BJ (cell line): Measurements from ENCODE around the gene AGBL4. TPM values are rescaled to one million over a fixed set of nuclear protein-coding genes. Genes with fewer than 3 reads are reported as not detected.

Experiments used
- CTCF ChIA-PET: fragments of 350-600 bp; formaldehyde crosslinking; extraction: SDS; loops from one replicate; lab custom pipeline; 2021; ENCODE audit warnings: antibody characterized with exemption, inconsistent platforms; lab: Yijun Ruan, JAX
- POLR2A ChIA-PET: fragments of 300-600 bp; sonication (Branson Sonifier 250); formaldehyde crosslinking; extraction: SDS; loops from one replicate; lab custom pipeline; 2021; ENCODE audit warnings: antibody characterized with exemption; lab: Charles Lee
- DNase-seq: peaks from one replicate; pipeline ENCODE4 v3.0.0-alpha.2; 2011; ENCODE audit warnings: low read depth
- H3K27me3 ChIP-seq: 2 replicates; pipeline ENCODE4 v1.6.0; 2011; ENCODE audit warnings: low read length; ENCODE audit not compliant: control insufficient read depth, insufficient read depth
- H3K36me3 ChIP-seq: 2 replicates; pipeline ENCODE4 v1.5.1; 2011; ENCODE audit warnings: low read length; ENCODE audit not compliant: control insufficient read depth, insufficient read depth
- H3K4me3 ChIP-seq: 2 replicates; pipeline ENCODE4 v1.5.1; 2011; ENCODE audit warnings: low read depth, mild to moderate bottlenecking, control low read depth, low read length
- CTCF ChIP-seq: IDR thresholded peaks from 2 replicates; pipeline ENCODE4 v1.5.1; 2011; ENCODE audit warnings: low read depth, mild to moderate bottlenecking, control low read depth, inconsistent platforms, low read length, moderate library complexity; ENCODE audit not compliant: insufficient read depth
- polyA plus RNA-seq: library from polyadenylated mRNA; depleted of rRNA; stranded (reverse); fragments of >200 nt; gene quantifications from 2 replicates; pipeline ENCODE4 v1.2.3, GENCODE V29; 2011

Gene AGBL4
- polyA plus RNA-seq, 1 experiment: not detected

DNA sequence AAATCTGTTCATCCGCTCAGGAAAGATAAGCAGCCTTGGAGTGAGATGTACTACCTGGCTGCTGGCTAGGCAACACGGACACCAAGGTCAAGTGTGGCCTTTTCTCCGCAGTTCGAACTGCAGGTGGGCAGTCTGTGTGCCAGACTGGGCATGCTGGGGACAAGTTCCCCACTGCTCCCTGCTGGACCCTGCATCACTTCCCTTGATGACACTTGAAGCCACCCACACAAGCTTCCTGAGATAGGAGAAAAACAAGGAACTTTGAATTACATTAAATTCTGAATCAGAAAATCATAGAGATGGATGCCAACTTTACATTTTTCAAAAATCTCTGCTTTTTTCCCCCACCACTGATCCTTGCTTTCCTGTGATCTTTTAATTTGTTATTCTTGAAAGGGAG lies 1285.4 kb downstream of the AGBL4 start:
- H3K4me3 ChIP-seq: no peak overlapping the region
- no peaks in the 10 kb centered on the region for H3K36me3 ChIP-seq
- ChIA-PET POLR2A (no interaction called here), CTCF (no interaction called here)
- no peaks in the 10 kb centered on the region for H3K27me3 ChIP-seq
- no peak for DNase-seq
- TF ChIP-seq CTCF: no peak

- Histone ChIP-seq H3K4me3 (no peak overlapping the region), H3K27me3 (no peaks in the 10 kb centered on the region), H3K36me3 (no peaks in the 10 kb centered on the region)
- no peak for DNase-seq
- no peak for TF ChIP-seq CTCF
- ChIA-PET CTCF (interaction anchor here (0.6 kb wide), 1 partner anchor 127 kb away, joined by 4 read pairs; no protein-coding TSS in a partner anchor), POLR2A (no interaction called here)
Observed at GRCh38 chr1:48735796-48736195, 1288.0 kb downstream of the AGBL4 start.

DNA sequence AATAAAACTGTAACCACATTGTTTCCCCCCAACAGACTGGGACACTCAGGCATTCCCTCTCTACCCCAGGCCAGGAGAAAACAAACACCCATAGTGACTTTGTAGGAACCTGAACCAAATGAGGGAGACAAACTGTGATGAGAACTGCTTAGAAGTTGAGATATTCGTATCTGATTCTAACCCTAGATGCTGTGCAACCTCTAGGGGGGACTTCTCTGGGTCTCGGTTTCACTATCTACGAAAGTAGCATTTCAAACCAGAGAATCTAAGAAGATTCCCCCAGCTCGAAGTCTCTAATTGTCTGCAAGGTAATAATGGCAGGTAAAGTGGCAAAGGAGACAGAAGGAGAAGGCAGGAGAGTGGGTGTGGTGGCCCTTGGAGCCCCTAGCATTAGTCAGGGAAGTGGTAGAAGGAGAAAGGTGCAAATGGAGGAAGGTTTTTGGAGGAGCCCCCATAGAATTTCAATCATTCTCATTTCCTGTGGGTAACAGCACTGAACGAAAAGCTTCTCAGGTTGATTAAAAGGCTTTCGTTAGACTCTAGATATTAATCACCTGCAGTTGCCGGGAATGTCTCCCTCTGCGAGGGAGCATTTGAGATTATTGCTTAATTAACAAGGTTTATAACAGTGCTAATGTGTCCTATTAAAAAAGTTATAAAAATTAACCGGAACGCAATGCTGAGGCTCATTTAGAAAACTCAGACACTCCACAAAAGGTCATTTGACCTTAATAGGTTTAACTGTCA lies 1293.4 kb downstream of the AGBL4 start:
- CTCF ChIA-PET: no interaction called here
- H3K27me3 ChIP-seq: no peaks in the 10 kb centered on the region
- no peaks in the 10 kb centered on the region for H3K36me3 ChIP-seq
- no peak overlapping the region for H3K4me3 ChIP-seq
- DNase-seq: no peak
- no peak for TF ChIP-seq CTCF
- POLR2A ChIA-PET: no interaction called here

- no peaks in the 10 kb centered on the region for H3K36me3 ChIP-seq
- no peaks in the 10 kb centered on the region for H3K27me3 ChIP-seq
- POLR2A ChIA-PET: no interaction called here
- TF ChIP-seq CTCF: no peak
- no peak overlapping the region for H3K4me3 ChIP-seq
- no peak for DNase-seq
- CTCF ChIA-PET: no interaction called here
Observed at GRCh38 chr1:48728584-48728983, 1295.2 kb downstream of the AGBL4 start.

GRCh38 chr1:48726557-48727215 lies 1297.1 kb downstream of the AGBL4 start:
- ChIA-PET CTCF (interaction anchor here (0.8 kb wide), 1 partner anchor 17 kb away, joined by 4 read pairs; no protein-coding TSS in a partner anchor), POLR2A (no interaction called here)
- no peak for TF ChIP-seq CTCF
- DNase-seq: no peak
- Histone ChIP-seq H3K4me3 (no peak overlapping the region), H3K36me3 (no peaks in the 10 kb centered on the region), H3K27me3 (no peaks in the 10 kb centered on the region)
